GM12891 (cell line): ENCODE measurements around the gene MAB21L4.

ENCODE experiments used
- POLR2A ChIP-seq: IDR thresholded peaks from 2 replicates; pipeline ENCODE4 v1.6.1; 2011; ENCODE audit warnings: low read depth, low read length, control low read depth
- POLR2AphosphoS5 ChIP-seq: IDR thresholded peaks from 2 replicates; pipeline ENCODE4 v1.6.1; 2011; ENCODE audit warnings: low read depth, low read length, control low read depth

DNA sequence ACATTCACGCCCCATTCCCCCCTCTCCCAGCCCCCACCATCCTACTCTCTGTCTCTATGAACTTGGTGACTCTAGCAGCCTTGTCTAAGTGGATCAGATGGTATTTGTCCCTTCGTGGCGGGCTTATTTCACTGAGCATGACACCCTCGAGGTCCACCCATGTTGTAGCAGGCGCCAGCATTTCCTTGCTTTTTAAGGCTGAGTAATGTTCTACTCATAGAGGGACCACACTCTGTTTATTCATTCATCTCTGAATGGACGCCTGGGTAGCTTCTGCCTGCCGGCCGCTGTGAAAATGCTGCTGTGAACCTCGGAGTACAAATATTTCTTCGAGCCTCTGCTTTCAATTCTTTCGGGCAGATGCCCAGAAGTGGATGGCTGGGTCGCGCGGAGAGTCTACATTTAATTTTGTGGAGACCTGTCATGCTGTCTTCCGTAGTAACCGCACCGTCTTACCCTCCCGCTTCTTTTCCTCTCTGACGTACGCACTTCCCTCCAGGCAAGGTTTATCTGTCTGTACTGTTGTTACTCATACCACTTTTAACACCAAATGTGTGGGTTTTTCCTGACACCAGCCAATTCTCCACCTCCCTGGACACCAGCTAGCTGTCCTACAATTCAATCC lies 15.8 kb upstream of the MAB21L4 start:
- no peak for TF ChIP-seq POLR2A
- TF ChIP-seq POLR2AphosphoS5: no peak
